Body of pancreas (tissue), 4 donors: ENCODE data around the gene C19orf38. TPM values are rescaled to one million over a fixed set of nuclear protein-coding genes. Genes with fewer than 3 reads are reported as not detected.

Source experiments
- ATAC-seq: fragments of 150-250 bp; one replicate; pipeline ENCODE4 v1.9.1; 2016
- DNase-seq, 4 donors: peaks; one replicate each; pipeline ENCODE4 v3.0.0-alpha.2; 2019
- H3K27ac ChIP-seq, 4 donors: fragments of 200-600 bp; sonication (generic); 1 replicate in 3 of 4; 2 replicates in 1 of 4; pipeline versions ENCODE4 v1.5.1 to v1.6.1; 2016 to 2019; ENCODE audit warnings: mild to moderate bottlenecking in 1 of 4, mixed read lengths in 1 of 4, moderate library complexity in 1 of 4
- H3K27me3 ChIP-seq, 2 donors: fragments of 200-600 bp; sonication (generic); one replicate each; pipeline ENCODE4 v1.6.0; 2016; ENCODE audit warnings: mild to moderate bottlenecking in 1 of 2
- H3K36me3 ChIP-seq, 2 donors: fragments of 200-600 bp; sonication (generic); replicated peaks in 1 of 2; 2 replicates each; pipeline ENCODE4 v1.5.1; 2016; ENCODE audit warnings: low read depth in 2 of 2; ENCODE audit not compliant: insufficient read depth in 1 of 2
- H3K4me1 ChIP-seq: fragments of 200-600 bp; sonication (generic); one replicate; pipeline ENCODE4 v1.6.0; 2016
- H3K4me3 ChIP-seq, 2 donors: fragments of 200-600 bp; sonication (generic); 1 replicate in 1 of 2; 2 replicates in 1 of 2; pipeline ENCODE4 v1.5.1; 2016 to 2019
- H3K9me3 ChIP-seq, 3 donors: fragments of 200-600 bp; sonication (generic); 1 replicate in 2 of 3; 2 replicates in 1 of 3; pipeline ENCODE4 v1.5.1; 2016
- POLR2A ChIP-seq, 3 donors: fragments of 450-650 bp; IDR thresholded peaks; one replicate each; pipeline ENCODE4 v1.6.1; 2016; ENCODE audit warnings: antibody characterized with exemption in 3 of 3, mild to moderate bottlenecking in 2 of 3
- WGBS, 2 donors: methylation state at CpG; one replicate each; pipeline ENCODE4 v1.1.5; 2017; 5-methylcytosine and 5-hydroxymethylcytosine counted together
- intact Hi-C: fragments of 100-400 bp; cut with DNase I; formaldehyde crosslinking; loops from one replicate; pipeline ENCODE4 v1.15.1; 2023
- total RNA-seq, 2 donors: library from RNA; depleted of rRNA; stranded (reverse); fragments of >200 nt; gene quantifications; one replicate each; pipeline ENCODE4 v1.1.0, GENCODE V29; 2016
- TF ChIP-seq, protein P1 (sequence below), 7 experiments: fragments of 450-650 bp in 4 of 7; fragments of 200-600 bp in 3 of 7; sonication (generic) in 3 of 7; IDR thresholded peaks; one replicate each; pipeline ENCODE4 v1.5.1; 2016 to 2019; ENCODE audit warnings: antibody characterized with exemption in 7 of 7

C19orf38 gene
- total RNA-seq, 2 donors from 2014 or later, result 0.52 TPM; not detected in 1

DNA sequence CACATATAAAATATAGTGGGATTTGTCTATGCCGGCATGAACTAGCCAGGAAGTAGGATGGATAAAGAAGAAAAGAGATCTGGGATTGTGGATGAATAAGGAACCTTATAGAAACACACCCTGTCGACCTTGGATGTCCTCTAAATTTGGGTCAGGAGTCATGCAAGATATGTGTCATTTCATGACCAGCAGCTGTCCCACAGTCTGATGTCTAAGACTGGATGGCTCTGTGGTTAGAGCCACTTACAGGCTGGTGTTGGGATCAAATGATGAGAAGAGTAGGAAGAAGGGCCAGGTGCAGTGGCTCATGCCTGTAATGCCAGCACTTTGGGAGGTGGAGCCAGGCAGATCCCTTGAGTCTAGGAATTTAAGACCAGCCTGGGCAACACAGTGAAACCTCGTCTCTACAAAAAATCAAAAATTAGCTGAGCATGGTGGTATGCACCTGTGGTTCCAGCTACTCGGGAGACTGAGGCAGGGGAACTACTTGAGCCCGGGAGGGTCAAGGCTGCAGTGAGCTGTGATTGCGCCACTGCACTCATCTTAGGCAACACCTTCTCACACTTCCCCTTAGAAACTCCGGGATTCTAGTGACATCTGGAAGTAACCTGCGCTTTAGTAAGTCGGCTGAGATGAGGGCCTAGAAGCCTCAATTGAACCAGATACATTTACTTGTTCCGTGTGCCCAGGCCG lies 43.0 kb upstream of the C19orf38 start:
- DNase-seq (peak in 1 of 4 donors; percentile 25), ATAC-seq (no peak)
- Histone ChIP-seq H3K27ac (no peak overlapping the region), H3K27me3 (no peaks in the 10 kb centered on the region), H3K4me1 (no peaks in the 10 kb centered on the region), H3K36me3 (peaks cover 18 to 36% of the 10 kb centered on the region in 2 donors), H3K4me3 (no peak overlapping the region), H3K9me3 (no peaks in the 10 kb centered on the region)
- TF ChIP-seq, protein P1, sequence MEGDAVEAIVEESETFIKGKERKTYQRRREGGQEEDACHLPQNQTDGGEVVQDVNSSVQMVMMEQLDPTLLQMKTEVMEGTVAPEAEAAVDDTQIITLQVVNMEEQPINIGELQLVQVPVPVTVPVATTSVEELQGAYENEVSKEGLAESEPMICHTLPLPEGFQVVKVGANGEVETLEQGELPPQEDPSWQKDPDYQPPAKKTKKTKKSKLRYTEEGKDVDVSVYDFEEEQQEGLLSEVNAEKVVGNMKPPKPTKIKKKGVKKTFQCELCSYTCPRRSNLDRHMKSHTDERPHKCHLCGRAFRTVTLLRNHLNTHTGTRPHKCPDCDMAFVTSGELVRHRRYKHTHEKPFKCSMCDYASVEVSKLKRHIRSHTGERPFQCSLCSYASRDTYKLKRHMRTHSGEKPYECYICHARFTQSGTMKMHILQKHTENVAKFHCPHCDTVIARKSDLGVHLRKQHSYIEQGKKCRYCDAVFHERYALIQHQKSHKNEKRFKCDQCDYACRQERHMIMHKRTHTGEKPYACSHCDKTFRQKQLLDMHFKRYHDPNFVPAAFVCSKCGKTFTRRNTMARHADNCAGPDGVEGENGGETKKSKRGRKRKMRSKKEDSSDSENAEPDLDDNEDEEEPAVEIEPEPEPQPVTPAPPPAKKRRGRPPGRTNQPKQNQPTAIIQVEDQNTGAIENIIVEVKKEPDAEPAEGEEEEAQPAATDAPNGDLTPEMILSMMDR (IDR thresholded peaks at IDR 0.05), result no peak
- no peak for TF ChIP-seq POLR2A (IDR thresholded peaks at IDR 0.05)
- intact Hi-C loops, result no loop called here
- 77 to 94% methylated on average over 9 to 11 of the region's 11 CpGs for WGBS, 2 donors

GRCh38 chr19:10805758-10806247 lies 42.4 kb upstream of the C19orf38 start:
- no peak overlapping the region for H3K4me3 ChIP-seq
- no peak overlapping the region for H3K27ac ChIP-seq
- 83 to 97% methylated on average over 6 to 11 of the region's 11 CpGs for WGBS, 2 donors
- TF ChIP-seq, protein P1 (IDR thresholded peaks at IDR 0.05), result no peak
- no peak for TF ChIP-seq POLR2A (IDR thresholded peaks at IDR 0.05)
- DNase-seq, result no peak
- H3K27me3 ChIP-seq, result no peaks in the 10 kb centered on the region
- no peak for ATAC-seq
- intact Hi-C loops, result no loop called here
- no peaks in the 10 kb centered on the region for H3K9me3 ChIP-seq
- H3K4me1 ChIP-seq, result no peaks in the 10 kb centered on the region
- peaks cover 18 to 36% of the 10 kb centered on the region in 2 donors for H3K36me3 ChIP-seq

DNA sequence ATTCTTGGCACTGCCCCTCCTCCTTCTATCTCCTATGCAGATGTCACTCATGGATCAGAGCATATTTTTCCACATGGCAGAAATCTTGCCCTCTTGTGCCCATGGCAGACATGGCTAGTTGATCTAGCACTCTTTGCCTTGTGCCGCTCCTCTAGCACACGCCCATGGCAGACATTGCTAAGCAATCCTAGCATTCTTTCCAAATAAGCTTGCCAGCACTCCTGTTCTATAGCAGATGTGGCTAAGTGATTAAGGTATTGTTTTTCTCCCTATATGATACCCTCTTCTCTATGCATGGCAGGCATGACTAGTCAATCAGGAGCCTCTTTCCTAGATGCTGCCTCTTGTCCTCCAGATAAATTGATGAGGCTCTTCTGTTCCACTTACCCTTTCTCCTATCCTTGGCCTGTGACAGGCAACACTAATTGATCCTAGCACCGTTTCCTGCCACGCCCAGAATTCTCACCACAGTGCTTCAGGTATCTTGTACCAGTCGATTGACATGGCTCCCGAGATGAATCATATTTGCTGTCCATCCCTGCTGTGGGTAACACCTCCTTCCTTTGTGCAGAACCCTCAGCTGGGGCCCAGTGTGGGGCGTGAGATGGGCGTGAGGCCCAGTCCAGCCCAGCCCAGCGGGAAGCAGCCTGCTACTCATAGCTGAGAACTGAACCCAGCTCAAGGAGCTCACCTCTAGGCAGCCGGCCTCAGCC lies 39.1 kb upstream of the C19orf38 start:
- peaks cover 4 to 20% of the 10 kb centered on the region in 2 donors for H3K36me3 ChIP-seq
- intact Hi-C loops, result no loop called here

GRCh38 chr19:10809651-10810285 lies 38.4 kb upstream of the C19orf38 start:
- Histone ChIP-seq H3K4me3 (no peak overlapping the region), H3K27ac (no peak overlapping the region), H3K27me3 (no peaks in the 10 kb centered on the region), H3K9me3 (no peaks in the 10 kb centered on the region), H3K36me3 (peaks cover 4 to 21% of the 10 kb centered on the region in 2 donors), H3K4me1 (no peaks in the 10 kb centered on the region)
- WGBS, 2 donors, result 79 to 93% methylated on average over 10 to 14 of the region's 15 CpGs
- TF ChIP-seq, protein P1 (IDR thresholded peaks at IDR 0.05), result no peak
- TF ChIP-seq POLR2A (IDR thresholded peaks at IDR 0.05), result no peak
- ATAC-seq (no peak), DNase-seq (peak in 1 of 4 donors; percentile 47)
- intact Hi-C loops, result no loop called here

More for the DNA sequence above, 39.1 kb upstream of the C19orf38 start:
- Histone ChIP-seq H3K27ac (no peak overlapping the region), H3K27me3 (no peaks in the 10 kb centered on the region), H3K4me3 (no peak overlapping the region), H3K9me3 (no peaks in the 10 kb centered on the region), H3K4me1 (no peaks in the 10 kb centered on the region)
- ATAC-seq (no peak), DNase-seq (no peak)
- WGBS, 2 donors, result 74 to 87% methylated on average over 6 to 10 of the region's 10 CpGs
- TF ChIP-seq, protein P1 (IDR thresholded peaks at IDR 0.05), result no peak
- no peak for TF ChIP-seq POLR2A (IDR thresholded peaks at IDR 0.05)
